Measurements from ENCODE around the gene TOP2A. TPM values are rescaled to one million over a fixed set of nuclear protein-coding genes. Genes with fewer than 3 reads are reported as not detected.
"Not testable (repeated sequence)": the region's sequence is repeated elsewhere in the genome, so short reads cannot be mapped to it uniquely, and the experiment has no call there.

Gene TOP2A
- total RNA-seq, 1 donor from 2014 or later: 0.48 TPM

GRCh38 chr17:40430272-40431230 is 12.9 kb upstream of the TOP2A start:
- DNase-seq (ENCODE audit: low spot score): peak; percentile 71

DNA sequence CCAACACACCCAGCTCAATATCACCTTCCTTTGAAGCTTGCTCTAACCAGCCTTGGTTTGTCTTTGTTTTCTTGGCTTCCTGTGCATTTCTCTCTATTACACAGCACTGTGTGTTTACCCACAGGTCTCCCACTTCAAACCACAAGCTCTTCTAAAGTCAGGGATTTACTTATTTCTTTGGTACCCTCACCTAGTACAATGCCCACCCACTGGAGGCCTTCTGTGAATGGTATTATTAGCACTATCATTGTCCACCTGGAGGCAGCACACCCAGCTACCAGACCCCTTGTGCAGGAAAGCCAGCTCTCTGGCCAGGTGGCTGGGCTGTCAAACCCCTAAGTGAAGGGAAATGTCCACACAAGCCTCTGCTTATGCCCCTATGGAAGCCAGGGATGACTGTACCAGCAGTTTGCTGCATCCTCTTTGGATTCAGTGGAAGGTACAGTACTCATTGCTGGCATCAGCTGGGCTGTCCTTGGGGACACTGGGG is 9.4 kb upstream of the TOP2A start:
- DNase-seq (ENCODE audit: low spot score): no peak

DNA sequence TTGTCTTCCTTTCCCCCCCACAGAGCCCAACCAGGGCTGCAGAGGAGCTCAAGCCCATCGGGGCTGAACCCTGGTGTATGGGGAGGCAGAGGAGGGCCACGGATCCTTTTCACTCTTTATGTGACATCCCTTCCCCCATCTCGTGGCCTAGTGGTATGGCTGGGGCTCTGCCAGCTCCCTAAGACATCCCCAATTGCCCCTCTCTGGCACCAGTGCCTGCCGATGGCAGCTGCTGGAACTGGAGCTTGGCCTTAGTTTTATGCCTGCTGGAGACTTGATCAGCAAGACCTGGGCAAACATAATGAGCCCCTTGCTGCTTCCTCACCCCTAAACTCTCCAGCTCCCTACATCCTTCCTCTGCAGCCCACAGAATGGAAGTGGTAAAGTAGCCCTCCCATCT is 8.0 kb upstream of the TOP2A start:
- DNase-seq (ENCODE audit: low spot score): peak; percentile 59

DNA sequence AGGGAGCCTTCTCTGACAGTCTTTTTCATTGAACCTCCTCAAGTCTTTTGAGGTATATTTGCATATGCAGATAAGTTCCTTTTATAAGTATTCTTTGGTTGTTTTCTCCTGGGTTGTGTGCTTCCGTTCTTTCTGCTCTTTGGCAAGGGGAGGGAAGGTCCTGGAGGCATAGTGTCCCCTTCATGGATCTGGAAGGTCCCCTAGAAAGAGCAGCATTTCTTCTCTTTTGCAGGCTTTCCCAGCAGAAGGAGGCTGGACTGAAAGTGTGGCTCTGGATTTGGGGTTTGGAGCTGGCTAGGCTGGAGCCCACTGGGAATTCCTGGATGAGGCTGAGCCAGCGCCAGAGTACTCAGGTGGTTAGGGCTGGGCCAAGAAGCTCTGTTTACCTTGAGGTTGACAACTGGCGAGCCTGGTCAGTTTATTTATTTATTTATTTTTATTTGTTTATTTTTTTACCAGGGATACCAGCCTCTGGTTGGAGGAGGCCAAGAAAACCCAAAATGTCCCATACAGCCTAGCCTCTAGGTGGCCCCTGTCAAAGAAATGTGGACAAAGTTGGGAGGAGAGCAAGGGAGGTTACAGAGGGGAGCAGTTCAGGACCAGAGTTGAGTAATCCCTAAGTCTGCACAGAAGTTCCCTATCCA is 5.4 kb upstream of the TOP2A start:
- no peak for DNase-seq (ENCODE audit: low spot score)

- DNase-seq (ENCODE audit: low spot score): peak; percentile 59
Measured at GRCh38 chr17:40419559-40420331, 2.0 kb upstream of the TOP2A start.

- DNase-seq (ENCODE audit: low spot score): peak; percentile 85
Measured at GRCh38 chr17:40418428-40418706, 671 bp upstream of the TOP2A start.

DNA sequence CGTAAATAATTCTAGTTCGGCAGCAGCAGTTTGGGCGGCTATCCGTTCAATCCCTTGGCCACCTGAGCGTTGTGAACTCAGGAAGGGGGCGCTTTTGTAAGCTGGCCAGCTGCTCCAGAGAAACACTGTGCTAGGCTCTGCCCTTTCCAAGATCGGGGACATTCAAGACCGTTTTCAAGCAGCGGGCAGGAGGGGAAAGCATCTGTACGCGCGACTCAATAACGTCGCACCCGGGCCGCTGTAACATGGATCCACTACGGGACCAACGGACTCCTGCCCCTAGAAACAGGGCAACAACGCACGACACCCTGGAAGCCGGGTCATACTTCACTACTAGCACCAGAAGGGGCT is 463 bp downstream of the TOP2A start:
- no peak for DNase-seq (ENCODE audit: low spot score)

GRCh38 chr17:40416671-40417070 is 1.0 kb downstream of the TOP2A start:
- no peak for DNase-seq (ENCODE audit: low spot score)

- no peak for DNase-seq (ENCODE audit: low spot score)
Measured at GRCh38 chr17:40415390-40415789, 2.3 kb downstream of the TOP2A start.

GRCh38 chr17:40414312-40414711 is 3.4 kb downstream of the TOP2A start:
- peak; percentile 53 for DNase-seq (ENCODE audit: low spot score)

DNA sequence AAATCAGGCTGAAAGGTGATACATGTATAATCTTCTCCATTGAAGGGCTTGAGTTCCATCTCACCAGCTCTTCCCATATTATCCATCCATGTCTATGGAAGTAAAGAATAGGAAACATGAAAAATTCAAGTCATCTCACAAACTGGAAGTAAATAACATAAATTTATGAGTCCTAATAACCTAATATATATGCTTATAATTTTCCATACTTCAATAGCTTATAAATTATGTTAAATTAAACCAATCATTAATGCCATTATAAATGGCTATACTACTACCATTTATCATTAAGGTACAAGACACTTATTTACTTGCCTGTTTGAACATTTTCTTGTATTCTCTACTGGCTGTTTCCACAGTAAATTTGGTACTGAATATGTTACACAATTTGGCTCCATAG is 4.8 kb downstream of the TOP2A start:
- no peak for DNase-seq (ENCODE audit: low spot score)

- no peak for DNase-seq (ENCODE audit: low spot score)
Measured at GRCh38 chr17:40411821-40412220, 5.9 kb downstream of the TOP2A start.

- no peak for DNase-seq (ENCODE audit: low spot score)
Measured at GRCh38 chr17:40410082-40410481, 7.6 kb downstream of the TOP2A start.

DNA sequence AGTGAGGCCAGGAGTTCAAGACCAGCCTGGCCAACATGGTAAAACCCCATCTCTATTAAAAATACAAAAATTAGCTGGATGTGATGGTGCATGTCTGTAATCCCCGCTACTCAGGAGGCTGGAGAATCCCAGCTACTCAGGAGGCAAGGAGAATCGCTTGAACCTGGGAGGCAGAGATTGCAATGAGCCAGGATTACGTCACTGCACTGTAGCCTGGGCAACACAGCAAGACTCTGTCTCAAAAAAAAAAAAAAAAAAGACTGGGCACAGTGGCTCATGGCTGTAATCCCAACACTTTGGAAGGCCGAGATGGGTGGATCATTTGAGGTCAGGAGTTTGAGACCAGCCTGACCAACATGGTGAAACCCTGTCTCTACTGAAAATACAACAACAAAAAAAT is 8.2 kb downstream of the TOP2A start:
- DNase-seq (ENCODE audit: low spot score): not testable (repeated sequence)

DNA sequence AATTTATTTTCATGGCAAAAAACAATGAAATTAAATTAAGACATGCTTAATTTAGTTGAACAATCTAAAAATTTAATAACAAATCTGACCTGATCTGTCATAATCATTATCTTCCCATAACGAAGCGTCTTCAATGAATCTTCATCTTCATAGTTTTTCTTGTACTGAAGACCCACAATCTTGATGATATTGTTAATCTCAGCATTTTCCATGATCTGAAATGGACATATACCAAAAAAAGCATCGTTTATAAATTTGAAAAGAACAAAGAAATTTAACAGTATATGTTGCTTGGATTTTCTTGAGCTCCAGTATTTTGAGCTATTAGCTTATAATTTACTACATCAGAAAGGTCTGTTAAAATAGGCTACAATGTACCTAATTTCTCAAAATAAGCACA is 10.2 kb downstream of the TOP2A start:
- DNase-seq (ENCODE audit: low spot score): no peak

- DNase-seq (ENCODE audit: low spot score): no peak
Measured at GRCh38 chr17:40404003-40404402, 13.7 kb downstream of the TOP2A start.

- no peak for DNase-seq (ENCODE audit: low spot score)
Measured at GRCh38 chr17:40402668-40403067, 15.0 kb downstream of the TOP2A start.

GRCh38 chr17:40399185-40399584 is 18.5 kb downstream of the TOP2A start:
- DNase-seq (ENCODE audit: low spot score): no peak

DNA sequence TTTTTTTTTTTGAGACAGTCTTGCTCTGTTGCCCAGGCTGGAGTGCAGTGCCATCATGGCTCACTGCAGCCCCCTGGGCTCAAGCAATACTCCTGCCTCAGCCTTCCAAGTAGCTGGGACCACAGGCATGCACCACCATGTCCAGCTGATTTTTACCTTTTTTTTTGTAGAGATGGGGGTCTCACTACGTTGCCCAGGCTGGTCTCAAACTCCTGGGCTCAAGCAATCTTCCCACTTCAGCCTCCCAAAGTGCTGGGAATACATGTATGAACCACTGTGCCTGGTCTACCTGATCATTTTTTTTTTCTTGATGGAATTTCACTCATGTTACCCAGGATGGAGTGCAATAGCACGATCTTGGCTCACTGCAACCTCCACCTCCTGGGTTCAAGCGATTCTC is 31.1 kb downstream of the TOP2A start:
- not testable (repeated sequence) for DNase-seq (ENCODE audit: low spot score)

DNA sequence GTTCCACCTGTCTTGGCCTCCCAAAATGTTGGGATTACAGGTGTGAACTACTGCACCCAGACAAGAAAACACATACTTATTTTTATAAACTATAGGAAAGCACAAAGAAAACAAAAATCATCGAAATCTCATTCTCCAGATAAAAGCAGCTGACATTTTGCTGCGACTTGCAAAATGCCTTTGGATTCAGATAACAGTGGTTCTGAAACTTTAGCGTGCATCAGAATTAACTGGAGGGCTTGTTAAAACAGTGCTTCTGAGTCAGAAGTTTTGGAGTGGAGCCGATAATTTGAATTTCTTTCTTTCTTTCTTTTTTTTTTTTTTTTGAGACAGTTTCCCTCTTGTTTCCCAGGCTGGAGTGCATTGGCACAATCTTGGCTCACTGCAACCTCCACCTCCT is 35.4 kb downstream of the TOP2A start:
- no peak for DNase-seq (ENCODE audit: low spot score)

GRCh38 chr17:40378966-40379365 is 38.7 kb downstream of the TOP2A start:
- no peak for DNase-seq (ENCODE audit: low spot score)

DNA sequence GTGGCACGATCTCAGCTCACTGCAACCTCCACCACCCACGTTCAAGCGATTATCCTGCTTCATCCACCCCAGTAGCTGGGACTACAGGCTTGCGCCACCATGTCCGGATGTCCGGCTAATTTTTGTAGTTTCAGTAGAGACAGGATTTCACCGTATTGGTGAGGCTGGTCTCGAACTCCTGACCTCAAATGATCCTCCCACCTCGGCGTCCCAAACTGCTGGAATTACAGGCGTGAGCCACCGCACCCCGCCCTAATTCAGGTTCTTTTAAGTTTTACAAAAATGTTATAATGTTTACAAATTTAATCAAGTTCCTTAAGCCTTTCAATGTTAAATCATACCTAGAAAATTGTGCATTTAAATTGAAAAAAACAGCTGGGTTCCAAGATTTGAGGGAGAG is 39.9 kb downstream of the TOP2A start:
- no peak for DNase-seq (ENCODE audit: low spot score)
